HG03457 (cell line): ENCODE measurements around the gene AMDHD2.
"Not testable (repeated sequence)": the region's sequence is repeated elsewhere in the genome, so short reads cannot be mapped to it uniquely, and the experiment has no call there.

Source experiments
- ATAC-seq: cut with Tn5 transposase; IDR thresholded peaks from one replicate; pipeline ENCODE4 v1.9.1; 2021; ENCODE audit warnings: moderate number of reproducible peaks; ENCODE audit not compliant: unreplicated experiment

AMDHD2 gene, protein sequence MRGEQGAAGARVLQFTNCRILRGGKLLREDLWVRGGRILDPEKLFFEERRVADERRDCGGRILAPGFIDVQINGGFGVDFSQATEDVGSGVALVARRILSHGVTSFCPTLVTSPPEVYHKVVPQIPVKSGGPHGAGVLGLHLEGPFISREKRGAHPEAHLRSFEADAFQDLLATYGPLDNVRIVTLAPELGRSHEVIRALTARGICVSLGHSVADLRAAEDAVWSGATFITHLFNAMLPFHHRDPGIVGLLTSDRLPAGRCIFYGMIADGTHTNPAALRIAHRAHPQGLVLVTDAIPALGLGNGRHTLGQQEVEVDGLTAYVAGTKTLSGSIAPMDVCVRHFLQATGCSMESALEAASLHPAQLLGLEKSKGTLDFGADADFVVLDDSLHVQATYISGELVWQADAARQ

GRCh38 chr16:2520097-2520783 lies at the start of gene AMDHD2:
Gene AMDHD2 (plus strand): TSS chr16:2520371. CDS start chr16:2520459, 88 bp downstream.
- ATAC-seq: no peak

- no peak for ATAC-seq
Observed at GRCh38 chr16:2470603-2471015, 49.6 kb upstream of the AMDHD2 start.

DNA sequence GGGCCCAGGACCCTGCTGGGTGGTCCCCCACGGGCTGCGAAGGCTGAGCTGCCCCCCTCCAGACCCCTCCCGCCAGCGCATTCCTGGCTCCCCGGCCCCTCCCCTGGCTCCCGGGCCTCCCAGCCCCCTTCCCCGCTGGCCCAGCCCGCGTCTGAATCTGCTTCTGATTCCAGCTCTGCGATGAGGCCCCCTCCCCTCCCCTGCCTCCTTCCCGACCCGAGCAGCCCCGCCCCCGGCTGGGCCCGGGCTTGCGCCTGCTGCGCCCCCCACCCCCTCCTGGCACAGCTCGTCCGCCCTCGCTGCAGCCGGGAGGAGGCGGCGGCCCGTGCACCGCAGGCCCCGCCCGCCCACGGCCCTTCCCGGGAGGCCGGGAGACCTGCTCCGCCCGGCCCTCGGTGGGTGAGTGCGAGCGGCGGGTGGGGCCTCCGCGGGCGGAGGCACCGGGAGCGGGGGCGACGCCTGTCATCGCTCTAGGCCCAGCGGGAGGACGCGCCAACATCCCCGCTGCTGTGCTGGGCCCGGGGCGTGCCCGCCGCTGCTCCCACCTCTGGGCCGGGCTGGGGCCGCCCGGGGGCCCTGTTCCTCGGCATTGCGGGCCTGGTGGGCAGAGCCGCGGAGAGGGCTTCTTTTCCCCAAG lies 49.0 kb upstream of the AMDHD2 start, which contains the start of gene NTN3:
TSS of gene NTN3 (plus strand) at position 282 of the 637 bp plus-strand sequence. CDS start 405 bp downstream, outside the sequence.
- no peak for ATAC-seq

DNA sequence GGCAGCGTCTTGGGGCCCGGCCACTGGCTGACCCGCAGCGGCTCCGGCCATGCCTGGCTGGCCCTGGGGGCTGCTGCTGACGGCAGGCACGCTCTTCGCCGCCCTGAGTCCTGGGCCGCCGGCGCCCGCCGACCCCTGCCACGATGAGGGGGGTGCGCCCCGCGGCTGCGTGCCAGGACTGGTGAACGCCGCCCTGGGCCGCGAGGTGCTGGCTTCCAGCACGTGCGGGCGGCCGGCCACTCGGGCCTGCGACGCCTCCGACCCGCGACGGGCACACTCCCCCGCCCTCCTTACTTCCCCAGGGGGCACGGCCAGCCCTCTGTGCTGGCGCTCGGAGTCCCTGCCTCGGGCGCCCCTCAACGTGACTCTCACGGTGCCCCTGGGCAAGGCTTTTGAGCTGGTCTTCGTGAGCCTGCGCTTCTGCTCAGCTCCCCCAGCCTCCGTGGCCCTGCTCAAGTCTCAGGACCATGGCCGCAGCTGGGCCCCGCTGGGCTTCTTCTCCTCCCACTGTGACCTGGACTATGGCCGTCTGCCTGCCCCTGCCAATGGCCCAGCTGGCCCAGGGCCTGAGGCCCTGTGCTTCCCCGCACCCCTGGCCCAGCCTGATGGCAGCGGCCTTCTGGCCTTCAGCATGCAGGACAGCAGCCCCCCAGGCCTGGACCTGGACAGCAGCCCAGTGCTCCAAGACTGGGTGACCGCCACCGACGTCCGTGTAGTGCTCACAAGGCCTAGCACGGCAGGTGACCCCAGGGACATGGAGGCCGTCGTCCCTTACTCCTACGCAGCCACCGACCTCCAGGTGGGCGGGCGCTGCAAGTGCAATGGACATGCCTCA lies 48.3 kb upstream of the AMDHD2 start:
- ATAC-seq: no peak

DNA sequence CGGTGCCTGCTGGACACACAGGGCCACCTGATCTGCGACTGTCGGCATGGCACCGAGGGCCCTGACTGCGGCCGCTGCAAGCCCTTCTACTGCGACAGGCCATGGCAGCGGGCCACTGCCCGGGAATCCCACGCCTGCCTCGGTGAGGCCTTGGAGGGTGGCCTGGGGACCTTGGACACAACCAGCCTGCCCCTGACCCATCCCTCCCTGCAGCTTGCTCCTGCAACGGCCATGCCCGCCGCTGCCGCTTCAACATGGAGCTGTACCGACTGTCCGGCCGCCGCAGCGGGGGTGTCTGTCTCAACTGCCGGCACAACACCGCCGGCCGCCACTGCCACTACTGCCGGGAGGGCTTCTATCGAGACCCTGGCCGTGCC lies 47.7 kb upstream of the AMDHD2 start:
- ATAC-seq: no peak

- no peak for ATAC-seq
Observed at GRCh38 chr16:2472885-2473445, 47.2 kb upstream of the AMDHD2 start.

GRCh38 chr16:2473446-2473926 lies 46.7 kb upstream of the AMDHD2 start:
- no peak for ATAC-seq

- no peak for ATAC-seq
Observed at GRCh38 chr16:2473999-2474876, 45.9 kb upstream of the AMDHD2 start.

DNA sequence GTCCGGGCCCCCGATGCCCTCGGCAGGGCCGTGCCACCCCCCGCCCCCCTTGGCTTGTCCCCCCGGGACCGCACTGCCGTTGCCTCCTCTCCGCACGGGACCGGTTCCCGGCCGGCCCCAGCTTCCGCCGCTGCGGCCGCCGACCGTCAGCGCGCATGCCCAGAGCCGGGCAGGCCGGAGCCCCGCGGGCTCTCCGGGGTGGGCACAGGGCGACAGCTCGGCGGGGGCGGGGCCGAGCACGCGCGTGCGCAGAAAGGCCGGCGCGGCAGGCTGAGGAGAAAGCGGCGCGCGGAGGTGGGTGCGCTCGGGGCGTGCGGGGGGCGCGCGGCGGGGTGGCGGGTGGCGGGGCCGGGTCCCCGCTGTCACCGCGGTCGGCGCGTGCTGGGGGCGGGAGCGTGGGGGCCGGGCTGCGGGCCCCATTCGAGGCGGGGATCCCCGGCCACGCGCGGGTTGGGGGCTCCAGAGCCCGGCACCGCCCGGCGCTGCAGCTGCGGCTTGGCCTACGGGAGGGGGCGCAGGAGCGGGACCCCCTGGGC lies 45.2 kb upstream of the AMDHD2 start, which contains the start of gene TBC1D24:
TSS of gene TBC1D24 (plus strand) at position 251 of the 536 bp plus-strand sequence. CDS start 21,022 bp downstream, outside the sequence.
- ATAC-seq: peak; percentile 56

DNA sequence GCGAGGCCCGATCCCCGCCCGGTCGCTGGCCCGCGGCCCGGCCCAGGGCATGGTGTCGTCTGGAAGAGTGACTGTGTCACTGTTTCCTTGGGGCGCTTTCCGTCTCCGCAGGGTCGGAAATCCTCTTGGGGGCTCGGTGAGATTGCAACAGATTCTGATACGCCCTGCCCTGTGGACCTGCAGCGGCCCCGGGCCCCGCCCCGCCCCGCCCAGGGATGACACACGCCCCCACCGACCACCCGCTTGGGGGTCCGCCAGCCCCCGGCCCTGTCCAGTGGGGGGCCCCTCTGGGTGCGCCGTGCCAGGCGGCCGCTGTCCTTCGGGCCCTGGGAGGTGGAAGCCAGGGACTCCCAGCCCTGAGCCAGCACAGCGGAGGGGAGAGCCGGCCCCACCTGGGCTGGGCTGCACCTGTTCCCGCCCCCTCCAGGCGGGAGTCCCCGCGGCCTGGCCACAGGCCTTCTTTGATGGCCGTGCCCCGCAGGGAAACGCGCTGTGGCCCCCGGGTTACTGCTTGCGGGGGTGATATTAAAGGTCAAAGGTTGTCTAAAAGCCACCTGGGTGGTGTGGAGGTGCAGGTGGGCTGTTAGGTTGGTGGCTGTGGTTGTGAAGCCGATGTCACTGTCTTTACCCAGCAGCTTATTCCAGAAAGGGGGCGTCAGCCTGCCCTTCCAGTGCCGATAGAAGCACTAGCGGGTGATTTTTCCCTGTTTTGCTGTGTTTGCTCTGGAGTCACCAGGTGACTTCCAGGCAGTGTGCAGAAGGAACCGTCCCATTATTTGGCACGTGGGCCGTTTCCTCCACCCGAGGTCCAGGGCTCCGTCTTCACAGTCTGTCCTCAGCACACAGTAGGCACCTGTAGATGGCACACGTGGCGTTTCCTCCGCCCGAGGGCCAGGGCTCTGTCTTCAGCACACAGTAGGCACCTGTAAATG lies 44.5 kb upstream of the AMDHD2 start:
- ATAC-seq: peak; percentile 2

DNA sequence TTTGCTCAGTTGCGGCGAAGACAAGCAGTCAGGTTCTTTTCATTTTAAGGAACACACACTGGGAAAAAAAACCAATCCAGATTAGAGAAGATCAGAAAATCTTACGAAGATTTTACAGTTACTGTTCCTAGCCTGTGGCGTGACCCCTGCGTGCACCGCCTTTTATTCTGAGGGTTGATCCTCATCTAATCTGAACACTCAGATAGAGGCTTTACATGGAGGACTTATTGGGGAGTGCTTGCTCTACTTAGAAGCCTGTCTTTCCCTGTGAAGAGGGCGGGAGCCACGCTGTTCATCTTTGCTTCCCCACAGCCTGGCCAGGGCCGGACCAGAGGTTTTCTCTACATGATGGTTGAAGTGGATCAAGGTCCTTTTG lies 43.8 kb upstream of the AMDHD2 start:
- no peak for ATAC-seq

DNA sequence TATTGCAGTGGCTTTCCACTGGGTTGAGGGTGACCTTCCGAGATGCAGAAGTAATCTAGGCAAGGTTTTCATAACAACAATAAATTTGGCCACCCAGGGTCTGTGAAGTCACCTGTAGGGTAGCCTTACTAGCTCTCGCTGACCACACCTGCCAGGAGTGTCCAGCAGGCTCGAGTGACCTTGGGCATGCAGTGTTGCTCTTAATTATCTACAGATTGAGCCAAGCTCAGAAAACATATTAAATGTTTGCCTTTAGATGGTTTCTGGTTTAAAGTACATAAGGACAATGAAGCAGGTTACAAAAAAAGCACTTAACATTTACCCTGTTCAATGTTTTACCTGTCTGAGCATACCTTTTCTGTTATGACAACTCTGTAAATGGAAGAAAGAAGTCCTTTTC lies 43.4 kb upstream of the AMDHD2 start:
- no peak for ATAC-seq

DNA sequence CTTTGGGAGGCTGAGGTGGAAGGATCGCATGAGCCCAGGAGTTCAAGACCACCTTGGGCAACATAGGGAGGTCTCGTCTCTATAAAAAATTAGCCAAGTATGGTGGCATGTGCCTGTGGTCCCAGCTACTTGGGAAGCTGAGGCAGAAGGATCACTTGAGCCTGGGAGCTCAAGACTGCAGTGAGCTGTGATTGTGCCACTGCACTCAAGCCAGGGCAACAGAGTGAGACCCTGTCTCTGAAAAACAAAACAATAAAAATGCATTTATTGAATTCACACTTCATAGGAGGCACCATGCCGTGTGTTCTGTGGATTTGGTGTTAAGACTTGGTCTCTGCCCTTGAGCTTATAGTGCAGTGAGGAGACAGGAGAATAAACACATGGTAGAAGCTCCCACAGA lies 42.8 kb upstream of the AMDHD2 start:
- ATAC-seq: no peak

- no peak for ATAC-seq
Observed at GRCh38 chr16:2478279-2478678, 41.9 kb upstream of the AMDHD2 start.

DNA sequence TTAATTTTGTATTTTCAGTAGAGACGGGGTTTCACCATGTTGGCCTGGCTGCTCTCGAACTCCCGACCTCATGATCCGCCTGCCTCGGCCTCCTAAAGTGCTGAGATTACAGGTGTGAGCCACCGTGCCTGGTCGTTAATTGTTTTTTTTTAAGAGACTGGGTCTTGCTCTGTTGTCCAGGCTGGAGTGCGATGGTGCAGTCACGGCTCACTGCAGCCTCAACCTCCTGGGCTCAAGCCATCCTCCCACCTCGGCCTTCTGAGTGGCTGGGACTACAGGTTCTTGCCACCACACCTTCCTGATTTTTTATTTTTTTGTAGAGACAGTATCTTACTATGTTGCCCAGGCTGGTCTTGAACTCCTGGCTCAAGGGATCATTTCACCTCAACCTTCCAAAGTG lies 40.2 kb upstream of the AMDHD2 start:
- ATAC-seq: not testable (repeated sequence)

DNA sequence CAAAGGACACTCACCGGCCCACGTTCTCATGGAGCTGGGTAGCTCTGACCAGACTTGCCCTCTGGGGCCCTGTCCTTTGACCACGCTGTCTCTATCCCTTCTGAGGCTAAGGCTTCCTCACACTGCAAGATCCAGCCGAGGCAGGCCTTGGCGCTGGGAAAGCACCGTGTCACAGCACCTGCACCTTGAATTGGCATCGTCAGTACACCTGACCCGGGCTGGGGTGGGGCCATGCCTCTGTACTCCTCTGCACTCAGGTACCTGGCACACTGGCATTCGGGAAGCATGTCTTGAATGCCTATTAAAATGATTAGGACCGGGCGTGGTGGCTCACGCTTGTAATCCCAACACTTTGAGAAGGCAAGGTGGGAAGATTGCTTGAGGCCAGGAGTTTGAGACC lies 39.2 kb upstream of the AMDHD2 start:
- ATAC-seq: no peak

DNA sequence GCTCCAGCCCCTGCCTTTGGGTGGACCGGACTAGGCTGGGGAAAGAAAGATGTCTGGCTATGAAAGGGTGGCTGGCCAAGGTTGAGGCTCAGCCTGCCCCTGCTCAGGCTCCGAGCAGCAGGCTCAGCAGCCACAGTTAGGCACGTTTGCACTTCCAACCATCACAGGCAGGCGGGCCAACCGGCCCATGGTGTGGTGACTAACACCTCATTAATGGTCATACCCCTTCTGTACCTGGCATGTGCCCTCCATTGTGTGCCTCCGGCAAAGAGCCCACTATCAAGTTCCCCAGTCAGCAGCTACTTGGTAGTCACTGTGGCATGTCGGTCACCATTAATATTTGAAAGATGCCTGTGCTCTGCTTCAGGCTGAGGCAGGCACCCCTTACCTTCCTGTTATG lies 38.5 kb upstream of the AMDHD2 start:
- ATAC-seq: no peak

DNA sequence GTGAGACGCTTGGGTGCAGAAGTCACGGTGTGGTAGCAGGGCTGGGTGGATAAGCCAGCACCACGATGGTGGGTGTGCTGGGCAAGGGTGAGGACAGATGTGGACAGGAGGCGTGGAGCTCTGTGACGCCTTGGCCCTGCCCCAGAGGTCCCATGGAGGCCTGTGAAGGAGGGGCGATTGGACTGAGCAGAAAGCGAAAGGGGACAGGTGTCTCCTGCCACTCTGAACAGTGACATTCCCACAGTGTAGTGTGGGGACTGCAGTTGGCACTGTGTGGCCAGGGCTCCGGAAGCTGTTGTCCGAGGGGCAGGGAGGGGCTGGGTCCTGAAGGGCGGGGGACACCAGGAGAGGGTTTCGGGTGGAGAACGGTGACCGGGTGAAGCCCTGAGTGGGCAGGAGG lies 37.9 kb upstream of the AMDHD2 start:
- no peak for ATAC-seq
